GM12874 (cell line): ENCODE results near the gene PDXK.

Experiments used
- TF ChIP-seq, protein P1 (sequence below): IDR thresholded peaks from 2 replicates; pipeline ENCODE4 v1.5.1; 2011; ENCODE audit warnings: low read depth, mild to moderate bottlenecking, control low read depth, low read length, moderate library complexity; ENCODE audit not compliant: insufficient read depth

PDXK gene

DNA sequence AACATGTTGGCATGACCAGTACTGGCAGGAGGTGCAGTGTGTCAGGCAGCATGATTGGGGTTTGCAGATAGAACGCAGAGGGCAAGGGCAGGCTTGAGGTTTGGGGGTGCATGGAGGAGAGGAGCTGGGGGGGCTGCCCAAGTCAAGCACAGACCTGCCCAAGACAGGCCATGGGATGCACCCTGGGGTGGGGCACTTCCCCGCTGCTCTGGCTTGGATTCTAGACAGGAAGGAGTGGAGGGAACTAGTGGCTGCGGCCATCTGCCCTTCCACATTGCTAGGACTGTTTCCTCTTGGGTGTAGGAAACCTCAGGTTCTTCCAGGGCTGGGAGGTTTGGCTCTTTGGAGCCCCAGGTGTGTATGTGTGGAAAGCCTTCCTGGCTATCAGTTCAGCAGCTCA, 3.0 kb downstream of the PDXK start:
- TF ChIP-seq, protein P1, sequence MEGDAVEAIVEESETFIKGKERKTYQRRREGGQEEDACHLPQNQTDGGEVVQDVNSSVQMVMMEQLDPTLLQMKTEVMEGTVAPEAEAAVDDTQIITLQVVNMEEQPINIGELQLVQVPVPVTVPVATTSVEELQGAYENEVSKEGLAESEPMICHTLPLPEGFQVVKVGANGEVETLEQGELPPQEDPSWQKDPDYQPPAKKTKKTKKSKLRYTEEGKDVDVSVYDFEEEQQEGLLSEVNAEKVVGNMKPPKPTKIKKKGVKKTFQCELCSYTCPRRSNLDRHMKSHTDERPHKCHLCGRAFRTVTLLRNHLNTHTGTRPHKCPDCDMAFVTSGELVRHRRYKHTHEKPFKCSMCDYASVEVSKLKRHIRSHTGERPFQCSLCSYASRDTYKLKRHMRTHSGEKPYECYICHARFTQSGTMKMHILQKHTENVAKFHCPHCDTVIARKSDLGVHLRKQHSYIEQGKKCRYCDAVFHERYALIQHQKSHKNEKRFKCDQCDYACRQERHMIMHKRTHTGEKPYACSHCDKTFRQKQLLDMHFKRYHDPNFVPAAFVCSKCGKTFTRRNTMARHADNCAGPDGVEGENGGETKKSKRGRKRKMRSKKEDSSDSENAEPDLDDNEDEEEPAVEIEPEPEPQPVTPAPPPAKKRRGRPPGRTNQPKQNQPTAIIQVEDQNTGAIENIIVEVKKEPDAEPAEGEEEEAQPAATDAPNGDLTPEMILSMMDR, result no peak

DNA sequence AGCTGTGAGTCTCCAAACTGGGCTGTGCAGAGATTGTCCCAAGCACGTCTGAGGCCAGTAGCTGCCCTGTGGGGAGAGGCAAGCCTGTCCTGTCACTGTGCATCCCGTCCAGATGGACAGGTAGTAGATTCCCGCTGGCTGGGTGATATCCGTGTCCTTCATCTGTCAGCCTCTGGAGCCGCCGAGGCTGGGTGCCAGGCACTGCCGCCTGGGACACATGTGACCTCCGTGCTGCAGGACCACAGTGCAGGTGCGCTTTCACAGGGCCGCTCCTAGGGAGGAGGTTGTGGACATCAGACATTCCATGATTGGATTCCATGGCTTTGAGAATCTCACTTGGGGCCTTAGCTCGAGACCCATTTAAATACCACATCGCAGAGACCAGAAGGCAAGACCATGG, 4.7 kb downstream of the PDXK start:
- TF ChIP-seq, protein P1, result no peak

DNA sequence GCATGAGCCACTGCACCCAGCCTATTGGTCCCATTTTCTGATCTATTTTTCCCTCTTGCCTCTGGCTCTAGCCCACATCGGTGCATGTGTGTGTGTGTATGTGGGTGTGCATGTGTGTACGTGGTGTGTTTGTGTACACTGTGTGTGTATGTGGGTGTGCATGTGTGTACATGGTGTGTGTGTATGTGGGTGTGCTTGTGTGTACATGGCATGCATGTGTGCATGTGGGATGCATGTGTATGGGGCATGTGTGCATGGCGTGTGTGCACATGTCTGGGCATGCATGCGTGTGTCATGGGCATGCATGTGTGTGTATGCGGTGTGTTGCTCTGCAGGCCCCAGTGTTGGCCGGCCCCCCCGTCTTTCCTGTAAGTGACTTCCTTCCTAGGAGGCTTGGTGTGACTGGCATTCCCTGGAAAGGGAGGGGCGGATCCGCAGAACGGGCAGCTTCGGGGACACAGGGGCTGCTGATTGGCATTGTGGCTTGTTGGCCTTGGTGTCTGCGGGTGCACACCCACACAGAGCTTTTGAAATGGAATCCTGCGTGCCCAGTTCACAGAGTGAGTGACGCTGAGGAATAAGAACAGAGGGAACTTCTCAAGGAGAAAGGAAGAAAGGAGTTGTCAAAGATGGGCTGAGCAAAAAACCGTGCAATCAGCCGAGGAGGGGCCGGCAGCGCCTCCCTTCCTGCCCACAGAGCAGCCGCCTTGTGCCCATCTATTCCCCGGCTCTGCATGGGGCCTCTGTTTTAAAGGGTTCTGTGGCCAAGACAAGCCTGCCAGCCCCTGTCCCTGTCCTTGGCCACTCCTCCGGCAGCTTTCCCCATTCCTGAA, 8.0 kb downstream of the PDXK start:
- TF ChIP-seq, protein P1, result no peak

DNA sequence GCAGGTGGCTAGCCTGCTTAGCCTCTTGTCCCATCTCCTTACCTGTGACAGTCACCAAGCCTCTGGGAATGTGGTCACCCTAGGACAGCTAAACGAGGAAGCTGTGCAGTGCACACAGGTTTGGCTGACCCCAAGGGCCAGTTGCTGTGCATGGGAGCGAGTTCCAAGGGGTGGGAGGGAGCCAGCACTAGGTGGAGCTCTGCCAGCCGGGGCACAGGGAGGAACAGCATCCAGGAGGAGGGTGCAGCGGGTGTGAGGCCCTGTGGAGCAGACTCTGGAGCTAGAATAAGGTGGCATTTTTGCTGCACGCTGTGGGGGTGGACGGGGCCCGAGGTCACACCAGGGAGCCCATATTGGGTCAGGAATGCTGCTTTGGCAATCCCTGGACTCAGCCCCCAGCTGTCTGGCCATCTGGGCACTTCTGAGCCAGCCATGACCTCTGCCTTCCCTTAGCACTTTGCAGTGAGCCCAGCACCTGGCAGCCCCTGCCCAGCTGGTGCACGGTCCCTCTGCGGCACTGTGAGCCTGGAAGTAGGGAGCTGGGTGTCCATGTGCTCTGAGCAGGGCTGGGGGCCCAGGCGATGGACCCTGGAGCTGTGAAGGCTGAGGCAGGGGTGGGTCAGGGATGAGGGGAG, 8.7 kb downstream of the PDXK start:
- TF ChIP-seq, protein P1, result 0 out of 2 replicates have a peak, but pooled peaks have one; percentile 14

DNA sequence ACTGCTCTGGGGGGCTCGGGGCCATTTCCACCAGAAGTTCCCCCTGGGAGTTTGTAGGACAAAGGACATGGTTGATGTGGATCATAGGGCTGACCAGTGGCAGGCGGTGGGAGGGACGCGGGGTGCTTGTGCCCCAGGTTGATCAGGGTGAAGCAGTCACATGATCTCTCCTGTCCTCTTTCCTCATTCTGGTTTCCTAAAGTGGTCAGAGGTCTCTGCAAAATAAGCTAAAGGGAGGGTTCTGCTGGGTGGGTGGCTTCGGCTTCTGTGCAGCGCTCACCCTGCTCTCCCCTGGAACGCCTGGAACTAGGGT, 9.2 kb downstream of the PDXK start:
- TF ChIP-seq, protein P1, result no peak

DNA sequence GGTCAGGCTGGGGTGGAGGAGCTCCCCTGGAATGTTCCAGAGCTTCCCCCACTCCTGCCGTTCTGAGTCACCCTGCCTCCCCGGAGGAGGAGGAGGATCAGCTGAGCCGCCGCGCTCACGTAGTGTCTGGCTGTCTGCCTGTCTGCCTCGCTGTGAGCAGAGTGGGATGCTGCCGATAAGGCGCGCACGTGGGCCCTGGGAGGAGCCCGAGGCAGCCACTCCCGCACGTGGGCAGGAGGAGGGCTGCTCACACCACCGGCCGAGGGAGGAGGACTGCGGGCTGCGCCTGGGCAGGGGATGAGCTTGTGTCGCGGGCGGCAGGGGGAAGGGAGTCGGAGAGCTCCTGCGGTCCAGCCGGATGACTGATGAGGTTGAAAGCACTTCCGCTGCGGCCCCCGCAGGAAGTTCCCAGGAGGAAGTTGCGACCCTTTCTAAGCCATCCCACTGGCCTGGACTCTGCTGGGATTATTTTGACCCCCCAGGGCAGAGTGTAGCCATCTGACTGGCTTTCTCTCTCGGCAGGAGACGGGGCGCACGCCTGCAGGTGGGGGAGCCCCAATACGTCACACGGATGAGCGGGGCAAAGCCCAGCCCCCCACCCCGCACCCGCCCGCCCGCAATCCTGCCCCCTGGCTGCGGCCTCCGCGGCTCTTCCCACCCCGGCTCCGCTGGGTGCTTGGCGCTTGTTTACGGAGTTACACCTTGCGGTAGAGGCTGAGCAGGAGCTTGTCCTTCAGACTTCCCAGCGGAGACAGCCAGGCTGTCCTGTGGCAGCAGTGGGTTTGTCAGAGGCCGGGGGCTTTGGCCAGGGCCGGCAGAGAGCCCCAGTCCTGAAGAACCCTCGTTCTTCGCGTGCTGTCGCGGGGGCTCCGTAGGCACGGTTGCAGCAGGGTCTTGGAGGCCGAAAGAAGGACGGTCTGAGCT, 9.8 kb downstream of the PDXK start:
- TF ChIP-seq, protein P1, result no peak

DNA sequence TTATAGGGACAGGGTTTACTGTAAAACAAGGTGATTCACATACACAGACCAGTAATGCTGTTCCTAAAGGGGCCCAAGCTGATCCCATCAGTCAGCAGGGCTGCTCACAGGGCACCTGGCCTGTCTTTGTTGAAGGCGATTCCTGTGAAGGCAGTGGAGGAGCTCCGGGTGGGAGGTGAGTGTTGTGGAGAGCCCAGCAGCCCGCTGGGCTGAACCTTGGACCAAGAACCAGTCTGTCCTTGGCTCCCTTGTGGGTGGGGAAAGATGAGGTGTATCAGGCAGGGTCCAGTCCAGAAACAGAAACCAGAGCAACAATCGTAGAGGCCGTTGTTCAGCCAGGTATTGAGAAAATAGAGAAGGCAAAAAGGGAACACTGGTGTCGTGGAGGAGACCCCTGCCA, 12.5 kb downstream of the PDXK start:
- TF ChIP-seq, protein P1, result no peak
